Transverse colon (tissue), 4 donors: ENCODE data around the gene ZBTB1. TPM values are rescaled to one million over a fixed set of nuclear protein-coding genes. Genes with fewer than 3 reads are reported as not detected.

Experiments used
- DNase-seq: peaks from one replicate; pipeline ENCODE4 v3.0.0-alpha.2; 2019
- H3K27ac ChIP-seq, 4 donors: fragments of 200-600 bp; sonication (generic); 2 replicates each; pipeline ENCODE4 v1.5.1; 2016 to 2018; ENCODE audit warnings: inconsistent platforms in 4 of 4
- H3K27me3 ChIP-seq: fragments of 200-600 bp; sonication (generic); 2 replicates; pipeline ENCODE4 v1.5.1; 2017; ENCODE audit warnings: inconsistent platforms
- H3K36me3 ChIP-seq, 4 donors: fragments of 200-600 bp; sonication (generic); 2 replicates each; pipeline ENCODE4 v1.5.1; 2017 to 2019; ENCODE audit warnings: inconsistent platforms in 4 of 4
- H3K4me1 ChIP-seq, 4 donors: fragments of 200-600 bp; sonication (generic); 2 replicates each; pipeline ENCODE4 v1.5.1; 2017 to 2020; ENCODE audit warnings: inconsistent platforms in 4 of 4
- H3K4me3 ChIP-seq, 4 donors: fragments of 200-600 bp; sonication (generic); 1 replicate in 1 of 4; 2 replicates in 3 of 4; pipeline versions ENCODE4 v1.5.1 to v1.6.1; 2017 to 2019; ENCODE audit warnings: inconsistent platforms in 4 of 4
- H3K9me3 ChIP-seq, 2 donors: fragments of 200-600 bp; sonication (generic); 2 replicates each; pipeline ENCODE4 v1.5.1; 2017 to 2019; ENCODE audit warnings: inconsistent platforms in 2 of 2
- CTCF ChIP-seq, 5 experiments: fragments of 200-600 bp in 3 of 5; fragments of 450-650 bp in 2 of 5; sonication (generic) in 3 of 5; IDR thresholded peaks; 1 replicate in 2 of 5; 2 replicates in 3 of 5; pipeline ENCODE4 v1.5.1; 2016 to 2017; ENCODE audit warnings: antibody characterized with exemption in 5 of 5, inconsistent platforms in 3 of 5, mild to moderate bottlenecking in 2 of 5, moderate library complexity in 1 of 5
- EP300 ChIP-seq: sonication (generic); formaldehyde crosslinking; IDR thresholded peaks from one replicate; pipeline ENCODE4 v1.6.1; 2017; ENCODE audit warnings: antibody characterized with exemption, low read depth
- POLR2A ChIP-seq: fragments of 450-650 bp; IDR thresholded peaks from one replicate; pipeline ENCODE4 v1.6.1; 2016; ENCODE audit warnings: antibody characterized with exemption, mild to moderate bottlenecking, moderate library complexity
- POLR2AphosphoS5 ChIP-seq, 3 donors: sonication (generic); formaldehyde crosslinking; IDR thresholded peaks; one replicate each; pipeline ENCODE4 v1.6.1; 2016; ENCODE audit warnings: antibody characterized with exemption in 3 of 3
- WGBS, 2 donors: methylation state at CpG; one replicate each; pipeline ENCODE4 v1.1.5; 2018; ENCODE audit warnings: low coverage in 1 of 2; 5-methylcytosine and 5-hydroxymethylcytosine counted together
- in situ Hi-C, 4 donors: fragments of 200-750 bp; cut with MboI; loops; one replicate each; pipeline versions ENCODE4 v1.15.0 to v1.15.1; 2017; ENCODE audit warnings: low sequenced_read_pairs in 3 of 4, low pct_ligation_motif_present in 1 of 4, low pct_unique_long_range_greater_than_20kb in 1 of 4
- intact Hi-C: fragments of 100-400 bp; cut with DNase I; formaldehyde crosslinking; loops from one replicate; pipeline ENCODE4 v1.15.1; 2023; ENCODE audit warnings: low total_unique reads
- total RNA-seq, 4 donors: library from RNA; depleted of rRNA; stranded (reverse); fragments of >200 nt; gene quantifications; one replicate each; pipeline ENCODE4 v1.1.0, GENCODE V29; 2016

The ZBTB1 gene
- total RNA-seq, 4 donors from 2014 or later = 18.3 to 51.4 (median 34.3) TPM

DNA sequence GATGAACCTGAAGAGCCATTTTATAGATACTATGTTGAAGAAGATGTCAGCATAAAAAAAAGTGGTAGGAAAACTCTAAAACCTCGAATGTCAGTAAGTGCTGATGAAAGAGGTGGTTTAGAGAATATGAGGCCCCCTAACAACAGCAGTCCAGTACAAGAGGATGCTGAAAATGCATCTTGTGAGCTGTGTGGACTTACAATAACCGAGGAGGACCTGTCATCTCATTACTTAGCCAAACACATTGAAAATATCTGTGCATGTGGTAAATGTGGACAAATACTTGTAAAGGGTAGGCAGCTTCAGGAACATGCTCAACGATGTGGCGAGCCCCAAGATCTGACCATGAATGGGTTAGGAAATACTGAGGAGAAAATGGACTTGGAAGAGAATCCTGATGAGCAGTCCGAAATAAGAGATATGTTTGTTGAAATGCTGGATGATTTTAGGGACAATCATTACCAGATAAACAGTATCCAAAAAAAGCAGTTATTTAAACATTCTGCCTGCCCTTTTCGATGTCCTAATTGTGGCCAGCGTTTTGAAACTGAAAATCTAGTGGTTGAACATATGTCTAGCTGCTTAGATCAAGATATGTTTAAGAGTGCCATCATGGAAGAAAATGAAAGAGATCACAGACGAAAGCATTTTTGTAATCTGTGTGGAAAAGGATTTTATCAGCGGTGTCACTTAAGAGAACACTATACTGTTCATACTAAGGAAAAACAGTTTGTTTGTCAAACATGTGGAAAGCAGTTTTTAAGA, 18.2 kb downstream of the ZBTB1 start:
- no peak for DNase-seq
- no peak overlapping the region for H3K4me3 ChIP-seq
- intact Hi-C loops = no loop called here
- H3K27ac ChIP-seq = no peak overlapping the region
- WGBS, 2 donors = 80 to 81% methylated on average over 9 of the region's 9 CpGs
- TF ChIP-seq POLR2AphosphoS5 (IDR thresholded peaks at IDR 0.05) = no peak
- TF ChIP-seq EP300 = no peak
- TF ChIP-seq POLR2A = no peak
- no peak for TF ChIP-seq CTCF (IDR thresholded peaks at IDR 0.05)
- H3K9me3 ChIP-seq = no peaks in the 10 kb centered on the region
- in situ Hi-C loops = no loop called here
- H3K4me1 ChIP-seq = peaks cover 0 to 10% (median 0%) of the 10 kb centered on the region in 4 donors
- peaks cover 0 to 22% (median 9%) of the 10 kb centered on the region in 4 donors for H3K36me3 ChIP-seq
- no peaks in the 10 kb centered on the region for H3K27me3 ChIP-seq

DNA sequence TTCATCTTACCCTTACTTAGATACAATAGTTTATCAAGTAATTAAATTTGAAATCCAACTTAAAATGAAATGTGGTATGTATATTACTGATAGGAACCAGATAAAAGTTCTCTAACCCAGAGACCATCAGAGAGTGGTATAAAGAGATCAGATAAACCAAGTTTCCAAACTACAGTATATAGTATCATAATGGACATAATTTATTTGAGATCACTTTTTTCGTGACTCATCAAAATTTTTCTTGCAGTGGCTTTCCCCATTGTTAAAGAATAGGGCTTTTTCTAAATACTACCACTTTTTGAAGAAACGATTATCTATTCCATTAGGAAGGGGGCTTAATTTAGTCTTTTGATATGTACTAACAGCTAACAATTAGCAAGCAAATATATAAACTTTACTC, 20.8 kb downstream of the ZBTB1 start:
- Histone ChIP-seq H3K27me3 (no peaks in the 10 kb centered on the region), H3K9me3 (no peaks in the 10 kb centered on the region), H3K36me3 (peaks cover 0 to 22% (median 9%) of the 10 kb centered on the region in 4 donors), H3K4me3 (no peak overlapping the region), H3K4me1 (peaks cover 0 to 3% (median 0%) of the 10 kb centered on the region in 4 donors), H3K27ac (no peak overlapping the region)
- intact Hi-C loops = no loop called here
- no peak for DNase-seq
- in situ Hi-C loops = loop anchor here in 2 of 4 donors (25.0 kb wide), 2 partner anchors 112 to 237 kb away; no protein-coding TSS in a partner anchor
- 92 to 97% methylated on average over 2 of the region's 2 CpGs for WGBS, 2 donors
- TF ChIP-seq EP300 (no peak), CTCF (IDR thresholded peaks at IDR 0.05) (no peak), POLR2AphosphoS5 (IDR thresholded peaks at IDR 0.05) (no peak), POLR2A (no peak)

DNA sequence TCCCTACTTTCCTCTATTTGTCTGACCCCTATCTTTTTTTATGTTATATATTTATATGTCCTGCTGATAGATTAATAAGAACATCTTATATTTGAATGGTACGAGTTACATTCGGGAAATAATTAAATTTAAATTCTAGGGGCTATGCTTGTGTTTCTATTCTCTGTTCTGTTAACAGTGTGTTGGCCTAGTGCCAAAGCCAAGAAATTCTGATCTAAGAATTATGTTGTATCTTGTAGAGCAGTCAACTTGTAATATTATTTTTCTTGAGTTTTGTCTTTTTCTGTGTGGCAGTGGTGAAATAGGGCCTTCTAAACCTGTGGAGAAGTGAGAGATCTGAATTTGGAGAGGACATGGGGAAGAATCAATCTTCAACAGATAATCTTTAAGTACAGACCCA, 27.0 kb downstream of the ZBTB1 start:
- no peak overlapping the region for H3K27ac ChIP-seq
- DNase-seq = no peak
- 81 to 86% methylated on average over 2 of the region's 2 CpGs for WGBS, 2 donors
- H3K27me3 ChIP-seq = no peaks in the 10 kb centered on the region
- intact Hi-C loops = no loop called here
- in situ Hi-C loops = loop anchor here in 2 of 4 donors (25.0 kb wide), 2 partner anchors 106 to 231 kb away; no protein-coding TSS in a partner anchor
- H3K4me1 ChIP-seq = no peaks in the 10 kb centered on the region
- no peaks in the 10 kb centered on the region for H3K9me3 ChIP-seq
- TF ChIP-seq POLR2AphosphoS5 (IDR thresholded peaks at IDR 0.05) = no peak
- no peak for TF ChIP-seq EP300
- TF ChIP-seq POLR2A = no peak
- no peak for TF ChIP-seq CTCF (IDR thresholded peaks at IDR 0.05)
- no peak overlapping the region for H3K4me3 ChIP-seq
- no peaks in the 10 kb centered on the region for H3K36me3 ChIP-seq

GRCh38 chr14:64536488-64537245, 32.1 kb downstream of the ZBTB1 start:
- DNase-seq = no peak
- Histone ChIP-seq H3K4me3 (no peak overlapping the region), H3K27me3 (peaks cover 8% of the 10 kb centered on the region), H3K4me1 (peaks cover 0 to 13% (median 7%) of the 10 kb centered on the region in 4 donors), H3K36me3 (no peaks in the 10 kb centered on the region), H3K9me3 (no peaks in the 10 kb centered on the region), H3K27ac (no peak overlapping the region)
- no peak for TF ChIP-seq CTCF (IDR thresholded peaks at IDR 0.05)
- no peak for TF ChIP-seq POLR2AphosphoS5 (IDR thresholded peaks at IDR 0.05)
- TF ChIP-seq POLR2A = no peak
- TF ChIP-seq EP300 = no peak
- in situ Hi-C loops = loop anchor here in 2 of 4 donors (25.0 kb wide), 2 partner anchors 101 to 226 kb away; no protein-coding TSS in a partner anchor
- intact Hi-C loops = no loop called here
- WGBS, 2 donors = 84 to 88% methylated on average over 4 of the region's 4 CpGs
